ENCODE data around the gene MYOD1. TPM values are rescaled to one million over a fixed set of nuclear protein-coding genes. Genes with fewer than 3 reads are reported as not detected.

MYOD1 gene
- total and polyA plus RNA-seq, 2 of the 13 experiments (the other 11 are each of a cell fraction or from before 2014, with no cell fraction given): not detected

DNA sequence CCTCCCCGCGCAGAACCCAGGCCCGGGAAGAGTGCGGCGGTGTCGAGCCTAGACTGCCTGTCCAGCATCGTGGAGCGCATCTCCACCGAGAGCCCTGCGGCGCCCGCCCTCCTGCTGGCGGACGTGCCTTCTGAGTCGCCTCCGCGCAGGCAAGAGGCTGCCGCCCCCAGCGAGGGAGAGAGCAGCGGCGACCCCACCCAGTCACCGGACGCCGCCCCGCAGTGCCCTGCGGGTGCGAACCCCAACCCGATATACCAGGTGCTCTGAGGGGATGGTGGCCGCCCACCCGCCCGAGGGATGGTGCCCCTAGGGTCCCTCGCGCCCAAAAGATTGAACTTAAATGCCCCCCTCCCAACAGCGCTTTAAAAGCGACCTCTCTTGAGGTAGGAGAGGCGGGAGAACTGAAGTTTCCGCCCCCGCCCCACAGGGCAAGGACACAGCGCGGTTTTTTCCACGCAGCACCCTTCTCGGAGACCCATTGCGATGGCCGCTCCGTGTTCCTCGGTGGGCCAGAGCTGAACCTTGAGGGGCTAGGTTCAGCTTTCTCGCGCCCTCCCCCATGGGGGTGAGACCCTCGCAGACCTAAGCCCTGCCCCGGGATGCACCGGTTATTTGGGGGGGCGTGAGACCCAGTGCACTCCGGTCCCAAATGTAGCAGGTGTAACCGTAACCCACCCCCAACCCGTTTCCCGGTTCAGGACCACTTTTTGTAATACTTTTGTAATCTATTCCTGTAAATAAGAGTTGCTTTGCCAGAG, 2.0 kb downstream of the MYOD1 start:
- H3K4me3 ChIP-seq (replicated peaks in 1 of 3; ENCODE audit: insufficient read depth in 1 of 3, low read depth in 2 of 3, low read length in 3 of 3): no peak overlapping the region
- TF ChIP-seq ZNF138 (CRISPR knock-in tag; IDR thresholded peaks at IDR 0.05; ENCODE audit: low read depth) (no peak), GLI4 (CRISPR knock-in tag; IDR thresholded peaks at IDR 0.05; ENCODE audit: borderline replicate concordance) (no peak), SRSF1 (optimal IDR thresholded peaks at IDR 0.05; ENCODE audit: low read depth, low read length) (no peak), ZNF747 (CRISPR knock-in tag; IDR thresholded peaks at IDR 0.05; ENCODE audit: borderline replicate concordance) (no peak), ZNF335 (CRISPR knock-in tag; IDR thresholded peaks at IDR 0.05) (no peak), ZNF333 (CRISPR knock-in tag; IDR thresholded peaks at IDR 0.05; ENCODE audit: borderline replicate concordance) (no peak)
- TF ChIP-seq, protein P1, sequence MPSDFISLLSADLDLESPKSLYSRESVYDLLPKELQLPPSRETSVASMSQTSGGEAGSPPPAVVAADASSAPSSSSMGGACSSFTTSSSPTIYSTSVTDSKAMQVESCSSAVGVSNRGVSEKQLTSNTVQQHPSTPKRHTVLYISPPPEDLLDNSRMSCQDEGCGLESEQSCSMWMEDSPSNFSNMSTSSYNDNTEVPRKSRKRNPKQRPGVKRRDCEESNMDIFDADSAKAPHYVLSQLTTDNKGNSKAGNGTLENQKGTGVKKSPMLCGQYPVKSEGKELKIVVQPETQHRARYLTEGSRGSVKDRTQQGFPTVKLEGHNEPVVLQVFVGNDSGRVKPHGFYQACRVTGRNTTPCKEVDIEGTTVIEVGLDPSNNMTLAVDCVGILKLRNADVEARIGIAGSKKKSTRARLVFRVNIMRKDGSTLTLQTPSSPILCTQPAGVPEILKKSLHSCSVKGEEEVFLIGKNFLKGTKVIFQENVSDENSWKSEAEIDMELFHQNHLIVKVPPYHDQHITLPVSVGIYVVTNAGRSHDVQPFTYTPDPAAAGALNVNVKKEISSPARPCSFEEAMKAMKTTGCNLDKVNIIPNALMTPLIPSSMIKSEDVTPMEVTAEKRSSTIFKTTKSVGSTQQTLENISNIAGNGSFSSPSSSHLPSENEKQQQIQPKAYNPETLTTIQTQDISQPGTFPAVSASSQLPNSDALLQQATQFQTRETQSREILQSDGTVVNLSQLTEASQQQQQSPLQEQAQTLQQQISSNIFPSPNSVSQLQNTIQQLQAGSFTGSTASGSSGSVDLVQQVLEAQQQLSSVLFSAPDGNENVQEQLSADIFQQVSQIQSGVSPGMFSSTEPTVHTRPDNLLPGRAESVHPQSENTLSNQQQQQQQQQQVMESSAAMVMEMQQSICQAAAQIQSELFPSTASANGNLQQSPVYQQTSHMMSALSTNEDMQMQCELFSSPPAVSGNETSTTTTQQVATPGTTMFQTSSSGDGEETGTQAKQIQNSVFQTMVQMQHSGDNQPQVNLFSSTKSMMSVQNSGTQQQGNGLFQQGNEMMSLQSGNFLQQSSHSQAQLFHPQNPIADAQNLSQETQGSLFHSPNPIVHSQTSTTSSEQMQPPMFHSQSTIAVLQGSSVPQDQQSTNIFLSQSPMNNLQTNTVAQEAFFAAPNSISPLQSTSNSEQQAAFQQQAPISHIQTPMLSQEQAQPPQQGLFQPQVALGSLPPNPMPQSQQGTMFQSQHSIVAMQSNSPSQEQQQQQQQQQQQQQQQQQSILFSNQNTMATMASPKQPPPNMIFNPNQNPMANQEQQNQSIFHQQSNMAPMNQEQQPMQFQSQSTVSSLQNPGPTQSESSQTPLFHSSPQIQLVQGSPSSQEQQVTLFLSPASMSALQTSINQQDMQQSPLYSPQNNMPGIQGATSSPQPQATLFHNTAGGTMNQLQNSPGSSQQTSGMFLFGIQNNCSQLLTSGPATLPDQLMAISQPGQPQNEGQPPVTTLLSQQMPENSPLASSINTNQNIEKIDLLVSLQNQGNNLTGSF (CRISPR knock-in tag; IDR thresholded peaks at IDR 0.05): no peak
- H3K4me1 ChIP-seq (ENCODE audit: insufficient read depth, low read length): no peaks in the 10 kb centered on the region; the same call in 1 of the 2 replicates
- intact Hi-C loops (cut with micrococcal nuclease; ENCODE audit: unreplicated experiment): no loop called here
- ChIA-PET CTCF (ENCODE audit: low intra/inter-chr PET ratio, low total read pairs) (interaction anchor here (1.3 to 1.6 kb wide), 2 partner anchors 9 to 123 kb away, joined by 3 read pairs; no protein-coding TSS in a partner anchor), POLR2A (no interaction called here)
- 28% methylated on average over 15 of the region's 56 CpGs for WGBS (ENCODE audit: low lambda C conversion rate)
- no peak overlapping the region for H3K27ac ChIP-seq (ENCODE audit: extremely low read length, insufficient read depth, low read length)
- DNase-seq (ENCODE audit: low spot score): no peak
- no peaks in the 10 kb centered on the region; the same call in 1 of the 2 replicates for H3K9me3 ChIP-seq (ENCODE audit: low read length)
- H3K36me3 ChIP-seq (replicated peaks in 1 of 2; ENCODE audit: control insufficient read depth in 1 of 2, insufficient read depth in 2 of 2, low read length in 2 of 2): no peaks in the 10 kb centered on the region
- no peak overlapping the region for H2AFZ ChIP-seq (ENCODE audit: low read length)
- in situ Hi-C loops (cut with HindIII; ENCODE audit: extremely low pct_ligation_motif_present, low pct_unique_long_range_greater_than_20kb): loop anchor here (5.0 kb wide), 1 partner anchor 119 kb away; no protein-coding TSS in a partner anchor
- peak; percentile 25 for ATAC-seq
- no peaks in the 10 kb centered on the region for H3K79me2 ChIP-seq (ENCODE audit: insufficient read depth, low read length)
- H4K20me1 ChIP-seq (ENCODE audit: insufficient read depth, low read length): no peaks in the 10 kb centered on the region
- no TSS peak for BruUV-seq (replicated peaks)
- no peak overlapping the region for H3K4me2 ChIP-seq (ENCODE audit: low read depth, low read length)
- no peak for FAIRE-seq
- peaks cover 11 to 51% of the 10 kb centered on the region in 2 experiments for H3K27me3 ChIP-seq (ENCODE audit: control insufficient read depth in 1 of 2, insufficient read depth in 2 of 2, low read length in 2 of 2)
- H3K9ac ChIP-seq (ENCODE audit: insufficient read depth, low read depth, low read length): no peak overlapping the region
